Endothelial cell of umbilical vein (primary cell): Measurements from ENCODE around the gene SMARCAL1. TPM values are rescaled to one million over a fixed set of nuclear protein-coding genes. Genes with fewer than 3 reads are reported as not detected.

Source experiments
- BruUV-seq: library from RNA; stranded (reverse); fragments of 400-500 nt; replicated peaks from 2 replicates; lab custom pipeline; 2021; lab: Mats Ljungman, UMichigan
- CTCF ChIA-PET: fragments of 300-600, 350-600 bp; sonication (Branson Sonifier 250); formaldehyde crosslinking; loops from one replicate; lab custom pipeline; 2021; ENCODE audit warnings: antibody characterized with exemption, inconsistent platforms; lab: Charles Lee
- POLR2A ChIA-PET: fragments of 300-600, 350-600 bp; sonication (Branson Sonifier 250); formaldehyde crosslinking; loops from one replicate; lab custom pipeline; 2021; ENCODE audit warnings: antibody characterized with exemption, inconsistent platforms; lab: Charles Lee
- DNase-seq: peaks from one replicate; pipeline ENCODE4 v3.0.0-alpha.2; 2011; ENCODE audit warnings: low read depth, low spot score
- FAIRE-seq: peaks from 2 replicates; lab custom pipeline; 2011; peaks lifted over from hg19 to GRCh38; lab: Jason Lieb, UNC
- H2AFZ ChIP-seq: 2 replicates; pipeline ENCODE4 v1.6.0; 2012; ENCODE audit warnings: low read depth, low read length, control low read depth, inconsistent platforms
- H3K27ac ChIP-seq: 2 replicates; pipeline ENCODE4 v1.5.1; 2011; ENCODE audit warnings: low read depth, mild to moderate bottlenecking, control low read depth, low read length, moderate library complexity; ENCODE audit not compliant: insufficient read depth
- H3K27me3 ChIP-seq, 2 experiments: 2 replicates each; pipeline versions ENCODE4 v1.6.0 to v1.6.1; 2011; ENCODE audit warnings: low read length in 2 of 2, mixed read lengths in 1 of 2; ENCODE audit not compliant: control insufficient read depth in 2 of 2, insufficient read depth in 2 of 2
- H3K36me3 ChIP-seq, 2 experiments: 2 replicates in 1 of 2; 3 replicates in 1 of 2; pipeline ENCODE4 v1.5.1; 2011; ENCODE audit warnings: low read length in 2 of 2, mild to moderate bottlenecking in 1 of 2, moderate library complexity in 1 of 2; ENCODE audit not compliant: control insufficient read depth in 2 of 2, insufficient read depth in 2 of 2; ENCODE audit errors: extremely low read depth in 1 of 2
- H3K4me1 ChIP-seq: 3 replicates; pipeline ENCODE4 v1.5.1; 2011; ENCODE audit warnings: mild to moderate bottlenecking, low read length; ENCODE audit not compliant: control insufficient read depth, insufficient read depth; ENCODE audit errors: extremely low read depth
- H3K4me2 ChIP-seq: 2 replicates; pipeline ENCODE4 v1.6.1; 2011; ENCODE audit warnings: low read length, control low read depth, mixed read lengths; ENCODE audit not compliant: insufficient read depth
- H3K4me3 ChIP-seq, 3 experiments: fragments of 200-600 bp in 1 of 3; sonication (generic), shearing (Covaris generic) in 1 of 3; replicated peaks in 1 of 3; 2 replicates each; pipeline ENCODE4 v1.5.1; 2011 to 2016; ENCODE audit warnings: control low read depth in 3 of 3, low read length in 3 of 3, mild to moderate bottlenecking in 2 of 3, inconsistent platforms in 1 of 3, low read depth in 1 of 3, moderate library complexity in 1 of 3; ENCODE audit not compliant: insufficient read depth in 1 of 3
- H3K79me2 ChIP-seq: 2 replicates; pipeline ENCODE4 v1.6.0; 2012; ENCODE audit warnings: low read length, inconsistent platforms; ENCODE audit not compliant: control insufficient read depth, insufficient read depth
- H3K9ac ChIP-seq: replicated peaks from 2 replicates; pipeline ENCODE3; 2011; ENCODE audit warnings: low read length, control low read depth; ENCODE audit not compliant: insufficient read depth; ENCODE audit errors: extremely low read depth
- H3K9me1 ChIP-seq: replicated peaks from 3 replicates; pipeline ENCODE4 v1.6.0; 2011; ENCODE audit warnings: mild to moderate bottlenecking, low read length; ENCODE audit not compliant: control insufficient read depth, insufficient read depth; ENCODE audit errors: extremely low read depth
- H3K9me3 ChIP-seq: replicated peaks from 2 replicates; pipeline ENCODE4 v1.5.1; 2012; ENCODE audit warnings: low read length, inconsistent platforms; ENCODE audit not compliant: control insufficient read depth, insufficient read depth
- H4K20me1 ChIP-seq: replicated peaks from 2 replicates; pipeline ENCODE3; 2011; ENCODE audit warnings: mild to moderate bottlenecking, low read length; ENCODE audit not compliant: control insufficient read depth, insufficient read depth; ENCODE audit errors: extremely low read depth
- CTCF ChIP-seq, 2 donors: IDR thresholded peaks; 1 replicate in 1 of 2; 2 replicates in 1 of 2; pipeline ENCODE4 v1.5.1; 2011; ENCODE audit warnings: low read length in 2 of 2, mild to moderate bottlenecking in 2 of 2, moderate library complexity in 2 of 2, control low read depth in 1 of 2, inconsistent platforms in 1 of 2, low read depth in 1 of 2; ENCODE audit not compliant: insufficient read depth in 1 of 2; ENCODE audit errors: extremely low read depth in 1 of 2
- EZH2 ChIP-seq: IDR thresholded peaks from 2 replicates; pipeline ENCODE4 v1.6.1; 2012; ENCODE audit warnings: borderline replicate concordance, low read depth, mild to moderate bottlenecking, moderate library complexity, low read length, inconsistent platforms; ENCODE audit not compliant: severe bottlenecking
- FOS ChIP-seq: IDR thresholded peaks from 2 replicates; pipeline ENCODE4 v1.6.1; 2011; ENCODE audit warnings: mild to moderate bottlenecking, low read length, moderate library complexity, borderline replicate concordance; ENCODE audit not compliant: insufficient read depth
- GATA2 ChIP-seq: IDR thresholded peaks from 2 replicates; pipeline ENCODE4 v1.7.0; 2011; ENCODE audit warnings: low read depth, mild to moderate bottlenecking, moderate library complexity, mixed read lengths, low read length; ENCODE audit not compliant: insufficient read length, insufficient read depth
- JUN ChIP-seq: IDR thresholded peaks from 2 replicates; pipeline ENCODE4 v1.6.1; 2011; ENCODE audit warnings: borderline replicate concordance, low read depth; ENCODE audit not compliant: insufficient read length, insufficient read depth
- MAX ChIP-seq: IDR thresholded peaks from 2 replicates; pipeline ENCODE4 v1.6.1; 2011; ENCODE audit not compliant: insufficient read depth, insufficient read length
- MYC ChIP-seq: IDR thresholded peaks from one replicate; pipeline ENCODE4 v1.6.1; 2011; ENCODE audit warnings: mild to moderate bottlenecking, low read depth, low read length
- POLR2A ChIP-seq: IDR thresholded peaks from 2 replicates; pipeline ENCODE4 v1.6.1; 2012; ENCODE audit warnings: low read depth, mild to moderate bottlenecking, control low read depth, low read length
- POLR2AphosphoS5 ChIP-seq: IDR thresholded peaks from 2 replicates; pipeline ENCODE4 v1.6.1; 2012; ENCODE audit warnings: low read depth, mild to moderate bottlenecking, control low read depth, low read length, moderate library complexity; ENCODE audit not compliant: insufficient read depth
- dilution Hi-C: fragments of 300-500 bp; cut with MboI; formaldehyde crosslinking; loops from one replicate; pipeline ENCODE4 v1.15.0; 2019; ENCODE audit warnings: low sequenced_read_pairs; ENCODE audit not compliant: extremely low pct_ligation_motif_present
- intact Hi-C: fragments of 100-400 bp; cut with micrococcal nuclease; formaldehyde crosslinking; loops from one replicate; pipeline ENCODE4 v1.10.0; 2022
- polyA plus RNA-seq, 4 experiments: library from polyadenylated mRNA; depleted of rRNA in 3 of 4; stranded (reverse) in 3 of 4; unstranded in 1 of 4; fragments of >200 nt; gene quantifications; 2 replicates each; pipeline versions ENCODE4 v1.2.1 to v1.2.3, GENCODE V29; 2011 to 2012; ENCODE audit warnings: missing spikeins in 1 of 4
- total RNA-seq: library from RNA; stranded (reverse); gene quantifications from 2 replicates; pipeline ENCODE4 v1.2.3, GENCODE V29; 2021

Gene SMARCAL1
- total and polyA plus RNA-seq, 2 donors (not counting 3 experiments of a cell fraction or from before 2014, with no cell fraction given), result 25.4 to 30.7 TPM

GRCh38 chr2:216404010-216404618 lies 8.2 kb upstream of the SMARCAL1 start:
- no peaks in the 10 kb centered on the region for H3K9me1 ChIP-seq
- no peak overlapping the region for H3K4me2 ChIP-seq
- DNase-seq (peak; percentile 21), FAIRE-seq (peak; percentile 58)
- POLR2A ChIA-PET, result no interaction called here
- H3K9ac ChIP-seq, result no peak overlapping the region
- no TSS peak for BruUV-seq
- H4K20me1 ChIP-seq, result no peaks in the 10 kb centered on the region
- H3K36me3 ChIP-seq, result no peaks in the 10 kb centered on the region
- CTCF ChIA-PET, result interaction anchor here (0.7 to 6.0 kb wide), 29 partner anchors 8 to 257 kb away, joined by 3 to 52 read pairs (median 4); partner anchors contain the start of genes MARCHF4 and SMARCAL1
- no peak for TF ChIP-seq EZH2
- peak; percentile 72 to 75 for TF ChIP-seq CTCF (IDR thresholded peaks at IDR 0.05; ENCODE audit: extremely low read depth in 1 of 2, insufficient read depth in 1 of 2, low read depth in 1 of 2, low read length in 2 of 2)
- H3K27me3 ChIP-seq, result no peaks in the 10 kb centered on the region
- no peak overlapping the region for H3K4me3 ChIP-seq
- no peaks in the 10 kb centered on the region for H3K4me1 ChIP-seq
- H2AFZ ChIP-seq, result no peak overlapping the region
- no peak overlapping the region for H3K27ac ChIP-seq
- intact Hi-C loops, result loop anchor here (1.0 to 5.0 kb wide), 4 partner anchors 32 to 287 kb away; partner anchors contain the start of gene MARCHF4
- H3K9me3 ChIP-seq, result no peaks in the 10 kb centered on the region
- dilution Hi-C loops, result no loop called here
- no peaks in the 10 kb centered on the region for H3K79me2 ChIP-seq

GRCh38 chr2:216405588-216405987 lies 6.7 kb upstream of the SMARCAL1 start:
- ChIA-PET POLR2A (no interaction called here), CTCF (interaction anchor here (0.6 to 6.0 kb wide), 11 partner anchors 10 to 257 kb away, joined by 3 to 52 read pairs (median 3); partner anchors contain the start of gene MARCHF4)
- intact Hi-C loops (loop anchor here (2.0 kb wide), 1 partner anchor 183 kb away; no protein-coding TSS in a partner anchor), dilution Hi-C loops (no loop called here)
- FAIRE-seq (no peak), DNase-seq (no peak)
- Histone ChIP-seq H3K9me1 (no peaks in the 10 kb centered on the region), H3K4me1 (no peaks in the 10 kb centered on the region), H3K27me3 (no peaks in the 10 kb centered on the region), H4K20me1 (no peaks in the 10 kb centered on the region), H3K36me3 (no peaks in the 10 kb centered on the region), H3K9ac (no peak overlapping the region), H3K79me2 (no peaks in the 10 kb centered on the region), H3K4me2 (no peak overlapping the region), H3K27ac (no peak overlapping the region), H3K4me3 (no peak overlapping the region), H3K9me3 (no peaks in the 10 kb centered on the region), H2AFZ (no peak overlapping the region)
- BruUV-seq, result no TSS peak
- TF ChIP-seq CTCF (IDR thresholded peaks at IDR 0.05; ENCODE audit: extremely low read depth in 1 of 2, insufficient read depth in 1 of 2, low read depth in 1 of 2, low read length in 2 of 2), result no peak
- no peak for TF ChIP-seq GATA2
- no peak for TF ChIP-seq MYC
- no peak for TF ChIP-seq EZH2
- TF ChIP-seq JUN, result no peak
- no peak for TF ChIP-seq FOS
- no peak for TF ChIP-seq MAX
- TF ChIP-seq POLR2AphosphoS5, result no peak
- TF ChIP-seq POLR2A, result no peak
